SK-N-SH (cell line): ENCODE results near the gene METTL4.
"Not testable (repeated sequence)": the region's sequence is repeated elsewhere in the genome, so short reads cannot be mapped to it uniquely, and the experiment has no call there.

Experiments used
- CTCF ChIP-seq: fragments of 200-600 bp; sonication (generic); IDR thresholded peaks from 2 replicates; pipeline ENCODE4 v1.6.1; 2017; ENCODE audit warnings: antibody characterized with exemption, mild to moderate bottlenecking, moderate library complexity
- EP300 ChIP-seq, 2 experiments: IDR thresholded peaks; 2 replicates each; pipeline versions ENCODE4 v1.4.0 to v1.6.1; 2012; ENCODE audit warnings: borderline replicate concordance in 1 of 2, low read depth in 1 of 2, low read length in 1 of 2

GRCh38 chr18:2541925-2542563 is 29.3 kb downstream of the METTL4 start:
- not testable (repeated sequence) for TF ChIP-seq EP300 (IDR thresholded peaks at IDR 0.05; ENCODE audit: borderline replicate concordance in 1 of 2, low read depth in 1 of 2, low read length in 1 of 2)
- peak; percentile 89 for TF ChIP-seq CTCF
